SK-N-MC (cell line): ENCODE measurements around the gene ASIC5.
"Not testable (repeated sequence)": the region's sequence is repeated elsewhere in the genome, so short reads cannot be mapped to it uniquely, and the experiment has no call there.

ENCODE experiments used
- DNase-seq: peaks from one replicate; pipeline ENCODE4 v3.0.0-alpha.2; 2011; ENCODE audit warnings: low read depth, low spot score
- H3K27ac ChIP-seq: fragments of 200-600 bp; sonication (generic); 2 replicates; pipeline ENCODE4 v1.5.1; 2016; ENCODE audit warnings: mixed run types
- H3K36me3 ChIP-seq: fragments of 200-600 bp; sonication (generic); 2 replicates; pipeline ENCODE4 v1.6.1; 2017; ENCODE audit warnings: antibody characterized with exemption, low read length, mixed read lengths; ENCODE audit not compliant: insufficient read depth
- H3K4me3 ChIP-seq: fragments of 200-600 bp; sonication (generic); 2 replicates; pipeline ENCODE4 v1.5.1; 2016
- H3K9ac ChIP-seq: fragments of 200-600 bp; sonication (generic); 2 replicates; pipeline ENCODE4 v1.8.0; 2017; ENCODE audit warnings: mixed run types, mixed read lengths; ENCODE audit not compliant: insufficient read length
- H3K9me3 ChIP-seq: fragments of 200-600 bp; sonication (generic); 2 replicates; pipeline ENCODE4 v1.6.1; 2017; ENCODE audit warnings: low read depth, mild to moderate bottlenecking, antibody characterized with exemption, low read length, moderate library complexity, mixed read lengths
- EZH2 ChIP-seq: fragments of 200-600 bp; sonication (generic); IDR thresholded peaks from one replicate; pipeline ENCODE4 v1.6.1; 2017; ENCODE audit warnings: antibody characterized with exemption
- FOXP2 ChIP-seq: optimal IDR thresholded peaks from 2 replicates; pipeline ENCODE3; 2011; ENCODE audit warnings: mild to moderate bottlenecking, moderate library complexity; ENCODE audit not compliant: insufficient read depth; ENCODE audit errors: extremely low read length, control extremely low read depth
- POLR2AphosphoS5 ChIP-seq: IDR thresholded peaks from 2 replicates; pipeline ENCODE4 v1.6.1; 2012; ENCODE audit warnings: mild to moderate bottlenecking, low read depth, low read length, borderline replicate concordance

The ASIC5 gene

GRCh38 chr4:155800685-155801343 lies 65.3 kb downstream of the ASIC5 start:
- Histone ChIP-seq H3K4me3 (no peak overlapping the region), H3K9me3 (no peaks in the 10 kb centered on the region), H3K27ac (no peak overlapping the region), H3K36me3 (no peaks in the 10 kb centered on the region), H3K9ac (no peak overlapping the region)
- TF ChIP-seq EZH2 (no peak), POLR2AphosphoS5 (no peak), FOXP2 (no peak)
- DNase-seq, result no peak

GRCh38 chr4:155799794-155800123 lies 66.3 kb downstream of the ASIC5 start:
- Histone ChIP-seq H3K4me3 (no peak overlapping the region), H3K36me3 (no peaks in the 10 kb centered on the region), H3K9me3 (no peaks in the 10 kb centered on the region), H3K27ac (no peak overlapping the region), H3K9ac (no peak overlapping the region)
- no peak for DNase-seq
- no peak for TF ChIP-seq FOXP2
- no peak for TF ChIP-seq EZH2
- no peak for TF ChIP-seq POLR2AphosphoS5

- no peak overlapping the region for H3K4me3 ChIP-seq
- DNase-seq, result no peak
- H3K36me3 ChIP-seq, result no peaks in the 10 kb centered on the region
- TF ChIP-seq FOXP2 (no peak), EZH2 (no peak), POLR2AphosphoS5 (no peak)
- no peak overlapping the region for H3K27ac ChIP-seq
- no peak overlapping the region for H3K9ac ChIP-seq
- H3K9me3 ChIP-seq, result no peaks in the 10 kb centered on the region
Measured at GRCh38 chr4:155799116-155799793, 66.8 kb downstream of the ASIC5 start.

- H3K9me3 ChIP-seq, H3K4me3 ChIP-seq, H3K27ac ChIP-seq, H3K36me3 ChIP-seq, DNase-seq, H3K9ac ChIP-seq: not testable (repeated sequence)
Measured at GRCh38 chr4:155797581-155797980, 68.5 kb downstream of the ASIC5 start.

GRCh38 chr4:155795991-155796390 lies 70.1 kb downstream of the ASIC5 start:
- Histone ChIP-seq H3K36me3 (no peaks in the 10 kb centered on the region), H3K9ac (no peak overlapping the region), H3K9me3 (no peaks in the 10 kb centered on the region), H3K4me3 (no peak overlapping the region), H3K27ac (no peak overlapping the region)
- TF ChIP-seq POLR2AphosphoS5, result no peak
- no peak for TF ChIP-seq FOXP2
- no peak for TF ChIP-seq EZH2
- no peak for DNase-seq

GRCh38 chr4:155794589-155795236 lies 71.4 kb downstream of the ASIC5 start:
- no peak overlapping the region for H3K4me3 ChIP-seq
- H3K36me3 ChIP-seq, result no peaks in the 10 kb centered on the region
- no peak overlapping the region for H3K9ac ChIP-seq
- H3K27ac ChIP-seq, result no peak overlapping the region
- H3K9me3 ChIP-seq, result no peaks in the 10 kb centered on the region
- no peak for DNase-seq
- no peak for TF ChIP-seq EZH2
- no peak for TF ChIP-seq FOXP2
- no peak for TF ChIP-seq POLR2AphosphoS5

- H3K36me3 ChIP-seq, result no peaks in the 10 kb centered on the region
- H3K27ac ChIP-seq, result no peak overlapping the region
- H3K4me3 ChIP-seq, result no peak overlapping the region
- no peak overlapping the region for H3K9ac ChIP-seq
- TF ChIP-seq POLR2AphosphoS5 (no peak), EZH2 (no peak), FOXP2 (no peak)
- DNase-seq, result no peak
- no peaks in the 10 kb centered on the region for H3K9me3 ChIP-seq
Measured at GRCh38 chr4:155789982-155790381, 76.1 kb downstream of the ASIC5 start.

GRCh38 chr4:155789391-155789790 lies 76.7 kb downstream of the ASIC5 start:
- Histone ChIP-seq H3K9ac (no peak overlapping the region), H3K36me3 (no peaks in the 10 kb centered on the region), H3K9me3 (no peaks in the 10 kb centered on the region), H3K27ac (no peak overlapping the region), H3K4me3 (no peak overlapping the region)
- no peak for DNase-seq
- TF ChIP-seq EZH2 (no peak), POLR2AphosphoS5 (no peak), FOXP2 (no peak)
